Lung (tissue), 12 donors: ENCODE measurements around the gene EPHB1. TPM values are rescaled to one million over a fixed set of nuclear protein-coding genes. Genes with fewer than 3 reads are reported as not detected.

Experiments
- ATAC-seq: fragments of 200-7000 bp; cut with Tn5 transposase; one replicate; pipeline ENCODE4 v1.9.1; 2020; ENCODE audit warnings: moderate number of reproducible peaks; ENCODE audit not compliant: insufficient read depth, low FRiP score
- DNase-seq, 3 donors: peaks; one replicate each; pipeline ENCODE4 v3.0.0-alpha.2; 2013 to 2017
- H3K27ac ChIP-seq, 2 donors: one replicate each; pipeline ENCODE4 v1.5.1; 2013; ENCODE audit warnings: mild to moderate bottlenecking in 2 of 2, moderate library complexity in 2 of 2, control low read depth in 1 of 2, inconsistent platforms in 1 of 2, low read depth in 1 of 2, low read length in 1 of 2
- H3K27me3 ChIP-seq, 3 donors: one replicate each; pipeline ENCODE4 v1.5.1; 2013; ENCODE audit warnings: low read length in 2 of 3; ENCODE audit not compliant: control insufficient read depth in 3 of 3, insufficient read depth in 3 of 3
- H3K36me3 ChIP-seq, 4 donors: one replicate each; pipeline ENCODE4 v1.5.1; 2013; ENCODE audit warnings: low read length in 4 of 4, mild to moderate bottlenecking in 1 of 4, moderate library complexity in 1 of 4; ENCODE audit not compliant: control insufficient read depth in 4 of 4, insufficient read depth in 4 of 4
- H3K4me1 ChIP-seq, 5 donors: one replicate each; pipeline ENCODE4 v1.5.1; 2013; ENCODE audit warnings: low read length in 5 of 5, mild to moderate bottlenecking in 2 of 5, moderate library complexity in 1 of 5; ENCODE audit not compliant: control insufficient read depth in 5 of 5, insufficient read depth in 5 of 5
- H3K4me3 ChIP-seq: one replicate; pipeline ENCODE4 v1.5.1; 2013; ENCODE audit warnings: mild to moderate bottlenecking, control low read depth, moderate library complexity
- H3K9ac ChIP-seq, 2 donors: one replicate each; pipeline ENCODE4 v1.5.1; 2013; ENCODE audit warnings: low read length in 2 of 2, control low read depth in 1 of 2; ENCODE audit not compliant: insufficient read depth in 1 of 2
- H3K9me3 ChIP-seq, 4 donors: one replicate each; pipeline ENCODE4 v1.5.1; 2013; ENCODE audit warnings: low read length in 3 of 4, mild to moderate bottlenecking in 1 of 4, moderate library complexity in 1 of 4; ENCODE audit not compliant: control insufficient read depth in 4 of 4, insufficient read depth in 3 of 4
- CTCF ChIP-seq: IDR thresholded peaks from 2 replicates; pipeline ENCODE4 v1.5.1; 2012; ENCODE audit warnings: mild to moderate bottlenecking; ENCODE audit errors: control extremely low read depth, extremely low read depth
- WGBS, 2 donors: extraction: QIAGEN DNeasy Blood & Tissue Kit; methylation state at CpG; one replicate each; pipeline ENCODE4 v1.1.7; 2013; 5-methylcytosine and 5-hydroxymethylcytosine counted together
- polyA plus RNA-seq, 2 donors: library from polyadenylated mRNA; stranded (reverse); fragments of 200-250 nt; gene quantifications; one replicate each; pipeline ENCODE4 v1.2.1, GENCODE V29; 2013
- total RNA-seq, 2 donors: library from RNA; depleted of rRNA in 1 of 2; stranded (reverse); fragments of >200 nt in 1 of 2; gene quantifications; one replicate each; pipeline ENCODE4 v1.2.1, GENCODE V29; 2014 to 2021
- donor health status: control.
- donor health status: control.
- donor health status: Bipolar disorder and iron deficiency.
- donor health status: healthy.
- donor health status: DM: yes; HTN: yes; CAD: no.

The EPHB1 gene
- total and polyA plus RNA-seq, 4 donors, result 0.30 to 6.3 (median 2.1) TPM

GRCh38 chr3:134829721-134830120 is 34.7 kb downstream of the EPHB1 start:
- WGBS, 2 donors, result 88 to 95% methylated on average over 3 of the region's 3 CpGs
- Histone ChIP-seq H3K36me3 (no peaks in the 10 kb centered on the region), H3K4me3 (no peak overlapping the region), H3K27me3 (no peaks in the 10 kb centered on the region), H3K9me3 (peaks cover 0 to 1% (median 0%) of the 10 kb centered on the region in 4 donors), H3K9ac (no peak overlapping the region), H3K4me1 (no peaks in the 10 kb centered on the region), H3K27ac (no peak overlapping the region)
- TF ChIP-seq CTCF, result no peak
- ATAC-seq (no peak), DNase-seq (no peak)

GRCh38 chr3:134832585-134832984 is 37.5 kb downstream of the EPHB1 start:
- Histone ChIP-seq H3K9me3 (no peaks in the 10 kb centered on the region), H3K27ac (no peak overlapping the region), H3K4me3 (no peak overlapping the region), H3K27me3 (no peaks in the 10 kb centered on the region), H3K4me1 (no peaks in the 10 kb centered on the region), H3K9ac (no peak overlapping the region), H3K36me3 (no peaks in the 10 kb centered on the region)
- no peak for TF ChIP-seq CTCF
- 83 to 94% methylated on average over 4 of the region's 4 CpGs for WGBS, 2 donors
- DNase-seq, result no peak
- ATAC-seq, result no peak

GRCh38 chr3:134833453-134834163 is 38.5 kb downstream of the EPHB1 start:
- Histone ChIP-seq H3K4me3 (no peak overlapping the region), H3K4me1 (no peaks in the 10 kb centered on the region), H3K27ac (no peak overlapping the region), H3K9me3 (no peaks in the 10 kb centered on the region), H3K9ac (no peak overlapping the region), H3K36me3 (no peaks in the 10 kb centered on the region), H3K27me3 (no peaks in the 10 kb centered on the region)
- no peak for DNase-seq
- no peak for ATAC-seq
- 71 to 92% methylated on average over 5 of the region's 5 CpGs for WGBS, 2 donors
- no peak for TF ChIP-seq CTCF

GRCh38 chr3:134836921-134837320 is 41.9 kb downstream of the EPHB1 start:
- TF ChIP-seq CTCF, result no peak
- DNase-seq, result no peak
- Histone ChIP-seq H3K9ac (no peak overlapping the region), H3K27ac (no peak overlapping the region), H3K36me3 (no peaks in the 10 kb centered on the region), H3K4me3 (no peak overlapping the region), H3K4me1 (no peaks in the 10 kb centered on the region), H3K9me3 (peaks cover 0 to 6% (median 0%) of the 10 kb centered on the region in 4 donors), H3K27me3 (no peaks in the 10 kb centered on the region)
- ATAC-seq, result no peak
- 73 to 84% methylated on average over 3 of the region's 3 CpGs for WGBS, 2 donors
